Activated CD8-positive, alpha-beta memory T cell treated with anti-CD3 and anti-CD28 coated beads, Interleukin-2, amount 50 U/mL, for 24 hours (primary cell): ENCODE results near the gene PRAMEF13.
"Not testable (repeated sequence)": the region's sequence is repeated elsewhere in the genome, so short reads cannot be mapped to it uniquely, and the experiment has no call there.

Experiments used
- DNase-seq: peaks from one replicate; pipeline ENCODE4 v3.0.0-alpha.2; 2020; ENCODE audit errors: extremely low read depth

The PRAMEF13 gene

GRCh38 chr1:13201309-13201708 is at the start of gene PRAMEF13:
PRAMEF13 (minus strand) TSS chr1:13201409; CDS start chr1:13199589, 1,820 bp downstream.
- not testable (repeated sequence) for DNase-seq

- DNase-seq, result not testable (repeated sequence)
Measured at GRCh38 chr1:13247122-13247521, 45.9 kb upstream of the PRAMEF13 start.

GRCh38 chr1:13246554-13246871 is 45.3 kb upstream of the PRAMEF13 start:
- not testable (repeated sequence) for DNase-seq

- DNase-seq, result not testable (repeated sequence)
Measured at GRCh38 chr1:13245841-13246553, 44.8 kb upstream of the PRAMEF13 start.

- DNase-seq, result not testable (repeated sequence)
Measured at GRCh38 chr1:13243536-13244263, 42.5 kb upstream of the PRAMEF13 start.

GRCh38 chr1:13239633-13240032 is 38.4 kb upstream of the PRAMEF13 start:
- DNase-seq, result not testable (repeated sequence)

GRCh38 chr1:13237572-13237971 is 36.4 kb upstream of the PRAMEF13 start:
- not testable (repeated sequence) for DNase-seq

GRCh38 chr1:13234057-13234456 is 32.8 kb upstream of the PRAMEF13 start:
- DNase-seq, result not testable (repeated sequence)

- not testable (repeated sequence) for DNase-seq
Measured at GRCh38 chr1:13232056-13232455, 30.8 kb upstream of the PRAMEF13 start.

- DNase-seq, result not testable (repeated sequence)
Measured at GRCh38 chr1:13231061-13231750, 30.0 kb upstream of the PRAMEF13 start.

- DNase-seq, result not testable (repeated sequence)
Measured at GRCh38 chr1:13230601-13231000, 29.4 kb upstream of the PRAMEF13 start.

- DNase-seq, result not testable (repeated sequence)
Measured at GRCh38 chr1:13230096-13230495, 28.9 kb upstream of the PRAMEF13 start.

- no peak for DNase-seq
Measured at GRCh38 chr1:13228343-13228781, 27.2 kb upstream of the PRAMEF13 start.

GRCh38 chr1:13227271-13228055 is 26.3 kb upstream of the PRAMEF13 start:
- not testable (repeated sequence) for DNase-seq

- not testable (repeated sequence) for DNase-seq
Measured at GRCh38 chr1:13225675-13226204, 24.5 kb upstream of the PRAMEF13 start, which contains the start of gene PRAMEF18. PRAMEF18 (minus strand) TSS chr1:13226154; CDS start chr1:13226106, 48 bp downstream.

- DNase-seq, result no peak
Measured at GRCh38 chr1:13224480-13225060, 23.4 kb upstream of the PRAMEF13 start.

GRCh38 chr1:13222788-13223187 is 21.6 kb upstream of the PRAMEF13 start:
- DNase-seq, result not testable (repeated sequence)

- DNase-seq, result not testable (repeated sequence)
Measured at GRCh38 chr1:13219203-13219602, 18.0 kb upstream of the PRAMEF13 start.

- DNase-seq, result not testable (repeated sequence)
Measured at GRCh38 chr1:13216619-13217018, 15.4 kb upstream of the PRAMEF13 start.

GRCh38 chr1:13208712-13209111 is 7.5 kb upstream of the PRAMEF13 start:
- not testable (repeated sequence) for DNase-seq

GRCh38 chr1:13171548-13171947 is 29.7 kb downstream of the PRAMEF13 start, which contains the start of gene PRAMEF9:
PRAMEF9 (plus strand) TSS chr1:13171848; CDS start chr1:13175281, 3,433 bp downstream.
- DNase-seq, result not testable (repeated sequence)
